Lower lobe of right lung (tissue), 2 donors: Measurements from ENCODE around the gene HUS1B. TPM values are rescaled to one million over a fixed set of nuclear protein-coding genes. Genes with fewer than 3 reads are reported as not detected.

ENCODE experiments used
- ATAC-seq, 2 donors: fragments of 200-7000 bp; cut with Tn5 transposase; one replicate each; pipeline ENCODE4 v1.9.1; 2020 to 2022; ENCODE audit warnings: mild to moderate bottlenecking in 2 of 2, moderate library complexity in 2 of 2
- DNase-seq: peaks from one replicate; pipeline ENCODE4 v3.0.0-alpha.2; 2020
- H3K27ac ChIP-seq: fragments of 200-600 bp; one replicate; pipeline ENCODE4 v1.8.0; 2022
- H3K27me3 ChIP-seq: fragments of 200-600 bp; one replicate; pipeline ENCODE4 v1.8.0; 2022; ENCODE audit warnings: low read depth
- H3K36me3 ChIP-seq: fragments of 200-600 bp; one replicate; pipeline ENCODE4 v1.8.0; 2022; ENCODE audit warnings: mild to moderate bottlenecking
- H3K4me1 ChIP-seq: fragments of 200-600 bp; one replicate; pipeline ENCODE4 v1.8.0; 2022
- H3K4me3 ChIP-seq: fragments of 200-600 bp; one replicate; pipeline ENCODE4 v1.8.0; 2022; ENCODE audit warnings: mild to moderate bottlenecking
- H3K9me3 ChIP-seq: fragments of 200-600 bp; one replicate; pipeline ENCODE4 v1.8.0; 2022
- CTCF ChIP-seq: fragments of 200-600 bp; IDR thresholded peaks from one replicate; pipeline ENCODE4 v1.8.0; 2022; ENCODE audit warnings: antibody characterized with exemption, mild to moderate bottlenecking
- intact Hi-C: fragments of 100-400 bp; cut with DNase I; formaldehyde crosslinking; loops from one replicate; pipeline ENCODE4 v1.11.0; 2022
- total RNA-seq: library from RNA; stranded (reverse); fragmentation: NEBNext Ultra II Directional; extraction: Animal tissue kit (Norgen Biotek cat#: 25700); gene quantifications from one replicate; pipeline ENCODE4 v1.2.1, GENCODE V29; 2021
- donor health status: DM: no; HTN: yes; CAD: no; lungs with severe emphysema.

Gene HUS1B
- total RNA-seq, 1 donor from 2014 or later: 1.1 TPM

DNA sequence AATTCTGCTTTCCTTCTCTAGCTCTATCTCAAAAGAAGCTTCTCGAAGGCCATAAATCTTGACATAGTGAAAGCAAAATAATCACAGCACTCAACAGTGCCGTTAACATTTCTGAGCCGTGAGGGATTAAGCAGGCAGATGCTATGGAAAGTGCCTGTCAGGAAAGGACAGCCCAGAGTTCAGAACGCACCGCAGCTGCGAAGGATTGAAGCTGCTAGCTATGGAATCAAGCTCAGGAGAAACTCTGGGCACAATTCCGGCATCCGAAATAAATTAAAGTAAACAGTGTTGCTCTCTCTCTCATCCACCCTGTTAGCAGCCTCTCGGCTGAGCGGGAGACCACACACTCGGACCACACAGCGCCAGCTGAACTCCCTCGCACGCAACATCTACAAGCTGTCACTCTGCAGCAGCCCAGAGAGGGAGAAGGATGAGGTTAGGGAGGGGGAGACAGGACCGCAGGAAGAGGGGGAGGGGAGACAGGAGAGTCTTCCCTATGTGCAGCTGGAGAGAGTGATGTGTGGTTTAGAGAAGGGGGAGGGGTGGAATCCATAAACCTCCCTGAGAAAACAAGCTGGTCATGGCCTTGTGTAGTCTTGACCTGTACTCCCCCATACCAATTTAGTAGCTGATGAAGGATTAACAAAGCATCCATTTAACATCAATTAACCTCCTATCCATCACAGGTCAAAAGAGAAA is 27.0 kb upstream of the HUS1B start:
- H3K27me3 ChIP-seq: no peaks in the 10 kb centered on the region
- ATAC-seq: peak; percentile 35 to 48
- intact Hi-C loops: no loop called here

DNA sequence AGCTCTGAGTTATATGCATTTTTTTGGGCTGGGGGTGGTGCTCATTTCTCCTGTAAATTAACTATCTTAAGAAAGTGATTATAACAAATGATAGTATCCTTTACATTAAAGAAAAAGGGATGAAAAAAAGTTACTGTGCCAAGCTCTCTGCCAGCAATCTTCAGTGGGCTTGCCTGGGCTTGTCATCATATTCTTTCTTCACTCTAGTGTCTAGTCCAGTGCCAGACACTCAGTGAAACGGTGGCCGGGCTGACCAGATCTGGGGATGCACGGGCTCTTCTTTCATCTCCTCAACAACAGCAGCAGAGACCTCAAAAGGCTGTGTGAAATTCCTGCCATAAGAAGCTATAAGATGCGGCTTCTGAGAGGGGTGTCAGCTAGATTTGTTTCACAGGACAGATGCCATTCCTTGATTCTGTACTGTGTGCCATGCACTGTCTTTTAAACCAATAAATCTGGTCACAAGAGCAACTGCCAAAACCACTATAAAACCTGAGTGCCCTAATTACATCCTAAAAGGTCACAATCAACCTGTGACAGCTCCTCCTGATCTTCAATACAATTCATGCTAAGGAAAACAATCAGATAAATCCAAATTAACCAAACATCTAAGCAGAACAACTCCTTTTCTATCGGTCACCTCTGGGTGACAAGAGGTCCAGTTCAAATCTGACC is 23.9 kb upstream of the HUS1B start:
- intact Hi-C loops: no loop called here
- DNase-seq (no peak), ATAC-seq (no peak)
- no peaks in the 10 kb centered on the region for H3K36me3 ChIP-seq
- no peaks in the 10 kb centered on the region for H3K27me3 ChIP-seq
- no peaks in the 10 kb centered on the region for H3K9me3 ChIP-seq
- no peak overlapping the region for H3K4me3 ChIP-seq
- H3K4me1 ChIP-seq: peaks cover 27% of the 10 kb centered on the region
- H3K27ac ChIP-seq: no peak overlapping the region
- TF ChIP-seq CTCF: no peak

More for the DNA sequence above, 27.0 kb upstream of the HUS1B start:
- no peak for TF ChIP-seq CTCF
- Histone ChIP-seq H3K9me3 (no peaks in the 10 kb centered on the region), H3K4me1 (peaks cover 27% of the 10 kb centered on the region), H3K36me3 (peaks cover 17% of the 10 kb centered on the region), H3K27ac (no peak overlapping the region), H3K4me3 (peak overlapping the region; percentile 23)
- DNase-seq: no peak

GRCh38 chr6:680251-680650 is 23.4 kb upstream of the HUS1B start:
- ATAC-seq: no peak
- Histone ChIP-seq H3K4me3 (no peak overlapping the region), H3K9me3 (no peaks in the 10 kb centered on the region), H3K27me3 (no peaks in the 10 kb centered on the region), H3K4me1 (peaks cover 25% of the 10 kb centered on the region), H3K36me3 (no peaks in the 10 kb centered on the region), H3K27ac (no peak overlapping the region)
- DNase-seq: no peak
- TF ChIP-seq CTCF: no peak
- intact Hi-C loops: no loop called here

GRCh38 chr6:679282-679681 is 22.4 kb upstream of the HUS1B start:
- H3K4me3 ChIP-seq: no peak overlapping the region
- intact Hi-C loops: no loop called here
- no peaks in the 10 kb centered on the region for H3K27me3 ChIP-seq
- no peak for TF ChIP-seq CTCF
- ATAC-seq: no peak
- DNase-seq: no peak
- H3K36me3 ChIP-seq: no peaks in the 10 kb centered on the region
- no peak overlapping the region for H3K27ac ChIP-seq
- H3K9me3 ChIP-seq: no peaks in the 10 kb centered on the region
- H3K4me1 ChIP-seq: peaks cover 16% of the 10 kb centered on the region

DNA sequence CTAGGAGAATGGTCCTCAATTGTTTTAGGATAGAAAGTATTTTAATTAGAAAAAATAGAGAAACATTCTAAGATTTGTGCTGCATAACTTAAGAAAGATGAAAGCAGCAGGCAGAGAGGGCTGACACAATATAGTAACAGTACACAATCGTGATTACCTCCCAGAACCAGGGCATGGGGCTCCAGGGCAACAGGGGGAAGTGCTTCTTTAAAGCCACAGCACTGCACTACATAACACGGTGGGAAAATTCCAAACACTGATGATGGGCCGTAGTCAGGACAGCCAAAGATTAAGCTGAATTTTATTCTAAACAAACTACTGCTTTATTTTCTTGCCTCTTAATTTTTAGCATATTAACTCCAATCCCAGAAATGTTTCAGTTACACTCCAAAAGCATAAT is 21.6 kb upstream of the HUS1B start:
- Histone ChIP-seq H3K36me3 (no peaks in the 10 kb centered on the region), H3K4me1 (peaks cover 8% of the 10 kb centered on the region), H3K27ac (no peak overlapping the region), H3K27me3 (no peaks in the 10 kb centered on the region), H3K4me3 (no peak overlapping the region), H3K9me3 (no peaks in the 10 kb centered on the region)
- intact Hi-C loops: no loop called here
- ATAC-seq: no peak
- DNase-seq: no peak
- TF ChIP-seq CTCF: no peak
